Natural killer cell treated with Interleukin-12 subunit alpha and Interleukin-12 subunit beta and Interleukin-15 and Interleukin-18, amount 100 ng/mL, for 72 hours (primary cell): ENCODE data around the gene GALNT15. TPM values are rescaled to one million over a fixed set of nuclear protein-coding genes. Genes with fewer than 3 reads are reported as not detected.

Experiments
- ATAC-seq, 2 donors: fragments of 150-1000 bp; cut with Tn5 transposase in 1 of 2; sonication (Bioruptor Pico), chemical (Tn5 transposase) in 1 of 2; 2 replicates each; pipeline ENCODE4 v1.10.0; 2021
- DNase-seq: peaks from one replicate; pipeline ENCODE4 v3.0.0; 2022; ENCODE audit warnings: low spot score
- H3K27ac Mint-ChIP-seq, 2 donors: 1 replicate in 1 of 2; 2 replicates in 1 of 2; pipeline ENCODE4 v1.8.0; 2022; ENCODE audit warnings: mixed read lengths in 2 of 2, mild to moderate bottlenecking in 1 of 2, moderate library complexity in 1 of 2
- H3K27me3 Mint-ChIP-seq, 2 donors: 1 replicate in 1 of 2; 2 replicates in 1 of 2; pipeline ENCODE4 v1.8.0; 2022; ENCODE audit warnings: mixed read lengths in 2 of 2
- H3K36me3 Mint-ChIP-seq: one replicate; pipeline ENCODE4 v1.8.0; 2022; ENCODE audit warnings: mixed read lengths
- H3K4me1 Mint-ChIP-seq, 2 donors: 1 replicate in 1 of 2; 2 replicates in 1 of 2; pipeline ENCODE4 v1.8.0; 2022; ENCODE audit warnings: low read depth in 2 of 2, mixed read lengths in 2 of 2, mild to moderate bottlenecking in 1 of 2
- H3K4me3 Mint-ChIP-seq: one replicate; pipeline ENCODE4 v1.8.0; 2022; ENCODE audit warnings: mixed read lengths
- H3K9me3 Mint-ChIP-seq: 2 replicates; pipeline ENCODE4 v1.8.0; 2022; ENCODE audit warnings: mixed read lengths
- total RNA-seq, 2 donors: library from RNA; stranded (reverse); gene quantifications; one replicate each; pipeline ENCODE4 v1.2.3, GENCODE V29; 2022

GALNT15 gene
- total RNA-seq, 2 donors from 2014 or later, result not detected

DNA sequence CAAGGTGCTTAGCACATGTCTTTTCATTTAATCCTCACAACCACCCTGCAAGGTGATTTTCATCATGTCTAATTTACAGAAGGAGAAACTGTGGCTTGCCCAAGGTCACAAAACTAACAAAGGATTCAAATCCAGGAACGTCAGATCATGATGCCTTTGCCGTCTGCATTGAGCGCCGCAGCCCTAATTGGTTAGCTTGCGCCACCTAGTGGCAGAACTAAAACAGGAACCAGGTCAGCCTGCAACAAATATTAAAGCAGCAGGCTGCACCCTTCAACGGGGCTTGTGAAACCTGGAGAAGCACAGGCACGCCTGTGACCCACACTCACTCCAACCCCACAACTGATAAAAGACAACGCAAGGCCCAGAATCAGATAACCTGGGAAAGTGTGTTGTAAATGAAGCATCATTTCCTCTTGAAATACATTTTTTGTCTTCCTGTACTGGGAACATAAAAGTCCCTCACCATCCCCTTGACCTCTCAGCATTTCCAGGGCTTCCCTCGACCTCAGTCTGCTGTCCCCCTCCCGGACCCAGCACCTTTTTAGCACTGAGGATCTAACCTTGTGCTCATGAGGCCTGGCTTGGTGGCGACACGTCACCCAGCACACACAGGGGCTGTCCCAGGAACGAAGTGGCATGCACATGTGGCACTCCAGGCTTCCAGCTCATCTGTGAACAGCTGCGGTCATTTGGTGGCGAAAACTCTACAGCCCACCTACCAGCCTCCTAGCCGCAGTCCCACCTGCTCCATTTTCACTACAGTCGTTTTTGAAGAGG is 73.0 kb downstream of the GALNT15 start:
- peak; percentile 68 to 83 for ATAC-seq
- no peaks in the 10 kb centered on the region for H3K9me3 Mint-ChIP-seq
- no peaks in the 10 kb centered on the region for H3K36me3 Mint-ChIP-seq
- H3K27me3 Mint-ChIP-seq, result peaks cover 0 to 2% of the 10 kb centered on the region in 2 donors
- DNase-seq, result peak; percentile 78
- no peak overlapping the region for H3K27ac Mint-ChIP-seq
- H3K4me3 Mint-ChIP-seq, result peak overlapping the region; percentile 54
- peaks cover 10 to 15% of the 10 kb centered on the region in 2 donors for H3K4me1 Mint-ChIP-seq

GRCh38 chr3:16248556-16248955 is 74.1 kb downstream of the GALNT15 start:
- H3K4me1 Mint-ChIP-seq, result peaks cover 10 to 18% of the 10 kb centered on the region in 2 donors
- no peaks in the 10 kb centered on the region for H3K36me3 Mint-ChIP-seq
- H3K4me3 Mint-ChIP-seq, result no peak overlapping the region
- DNase-seq (no peak), ATAC-seq (no peak)
- no peak overlapping the region for H3K27ac Mint-ChIP-seq
- no peaks in the 10 kb centered on the region for H3K9me3 Mint-ChIP-seq
- H3K27me3 Mint-ChIP-seq, result peaks cover 0 to 2% of the 10 kb centered on the region in 2 donors

GRCh38 chr3:16249336-16249735 is 74.9 kb downstream of the GALNT15 start:
- H3K4me1 Mint-ChIP-seq, result peaks cover 10 to 26% of the 10 kb centered on the region in 2 donors
- no peak overlapping the region for H3K27ac Mint-ChIP-seq
- H3K9me3 Mint-ChIP-seq, result no peaks in the 10 kb centered on the region
- no peaks in the 10 kb centered on the region for H3K36me3 Mint-ChIP-seq
- H3K27me3 Mint-ChIP-seq, result no peaks in the 10 kb centered on the region
- DNase-seq, result no peak
- no peak overlapping the region for H3K4me3 Mint-ChIP-seq
- ATAC-seq, result no peak

DNA sequence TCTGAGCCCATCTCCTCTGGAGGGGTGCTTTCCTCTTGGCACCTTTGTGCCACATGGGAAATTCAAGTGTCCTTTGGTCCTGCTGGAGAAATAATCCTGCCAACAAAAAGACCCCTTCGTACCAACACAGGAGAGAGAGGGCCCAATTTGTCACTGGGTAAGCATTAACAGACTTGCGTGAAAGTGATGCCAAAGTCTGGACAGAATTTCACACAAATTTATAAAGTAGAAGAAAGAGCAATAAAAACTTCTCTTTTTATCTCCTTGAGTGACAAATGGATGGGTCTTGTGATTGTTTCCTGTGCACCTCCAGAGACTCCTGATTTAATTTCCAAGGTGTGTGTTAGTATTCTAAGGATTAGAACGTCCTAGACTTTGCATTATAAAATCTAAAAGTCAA is 75.4 kb downstream of the GALNT15 start:
- Mint-ChIP-seq H3K27me3 (no peaks in the 10 kb centered on the region), H3K9me3 (no peaks in the 10 kb centered on the region), H3K4me3 (no peak overlapping the region), H3K27ac (no peak overlapping the region), H3K4me1 (peaks cover 12 to 31% of the 10 kb centered on the region in 2 donors), H3K36me3 (no peaks in the 10 kb centered on the region)
- ATAC-seq (no peak), DNase-seq (no peak)

GRCh38 chr3:16251316-16252085 is 77.0 kb downstream of the GALNT15 start:
- Mint-ChIP-seq H3K9me3 (no peaks in the 10 kb centered on the region), H3K4me1 (peaks cover 16 to 38% of the 10 kb centered on the region in 2 donors), H3K36me3 (no peaks in the 10 kb centered on the region), H3K27me3 (no peaks in the 10 kb centered on the region), H3K4me3 (no peak overlapping the region), H3K27ac (no peak overlapping the region)
- ATAC-seq, result no peak
- DNase-seq, result no peak

GRCh38 chr3:16252243-16252978 is 77.9 kb downstream of the GALNT15 start:
- ATAC-seq (no peak), DNase-seq (no peak)
- Mint-ChIP-seq H3K9me3 (no peaks in the 10 kb centered on the region), H3K4me3 (no peak overlapping the region), H3K4me1 (peaks cover 12 to 33% of the 10 kb centered on the region in 2 donors), H3K27me3 (no peaks in the 10 kb centered on the region), H3K36me3 (peaks cover 6% of the 10 kb centered on the region), H3K27ac (no peak overlapping the region)

GRCh38 chr3:16252988-16253387 is 78.5 kb downstream of the GALNT15 start:
- no peak overlapping the region for H3K4me3 Mint-ChIP-seq
- peaks cover 11 to 27% of the 10 kb centered on the region in 2 donors for H3K4me1 Mint-ChIP-seq
- ATAC-seq (no peak), DNase-seq (no peak)
- no peaks in the 10 kb centered on the region for H3K9me3 Mint-ChIP-seq
- peaks cover 6% of the 10 kb centered on the region for H3K36me3 Mint-ChIP-seq
- no peaks in the 10 kb centered on the region for H3K27me3 Mint-ChIP-seq
- no peak overlapping the region for H3K27ac Mint-ChIP-seq

- no peak for DNase-seq
- Mint-ChIP-seq H3K4me1 (peaks cover 8 to 23% of the 10 kb centered on the region in 2 donors), H3K27ac (no peak overlapping the region), H3K27me3 (no peaks in the 10 kb centered on the region), H3K9me3 (no peaks in the 10 kb centered on the region), H3K4me3 (no peak overlapping the region), H3K36me3 (peaks cover 6% of the 10 kb centered on the region)
- no peak for ATAC-seq
Observed at GRCh38 chr3:16253601-16254000, 79.1 kb downstream of the GALNT15 start.

- peak overlapping the region; percentile 83 for H3K4me3 Mint-ChIP-seq
- peak overlapping the region in 1 of 2 donors; percentile 62 for H3K27ac Mint-ChIP-seq
- H3K4me1 Mint-ChIP-seq, result peaks cover 8 to 26% of the 10 kb centered on the region in 2 donors
- no peaks in the 10 kb centered on the region for H3K27me3 Mint-ChIP-seq
- H3K9me3 Mint-ChIP-seq, result no peaks in the 10 kb centered on the region
- ATAC-seq, result peak; percentile 57 to 87
- DNase-seq, result no peak
- H3K36me3 Mint-ChIP-seq, result peaks cover 10% of the 10 kb centered on the region
Observed at GRCh38 chr3:16254916-16255315, 80.4 kb downstream of the GALNT15 start.

DNA sequence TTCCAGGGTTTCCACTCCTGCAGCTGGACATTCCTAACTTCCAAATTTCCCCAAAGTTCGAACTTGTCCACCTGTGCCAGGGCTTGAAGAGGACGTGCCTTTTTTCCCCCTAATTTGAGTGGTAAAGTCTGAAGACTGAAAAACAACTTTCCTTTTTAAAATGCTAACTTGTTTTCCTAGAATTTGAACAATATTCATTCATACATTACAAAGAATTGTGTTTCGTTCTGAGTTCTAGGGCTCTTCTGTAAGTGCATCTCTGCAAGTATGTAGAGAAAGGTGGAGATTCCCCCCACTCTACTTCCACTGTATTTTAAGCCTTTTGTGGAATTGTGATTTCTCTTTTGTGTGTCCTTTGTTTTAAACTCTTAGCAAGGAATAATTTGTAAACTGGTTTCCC is 80.8 kb downstream of the GALNT15 start:
- Mint-ChIP-seq H3K27ac (peak overlapping the region in 1 of 2 donors; percentile 62), H3K27me3 (no peaks in the 10 kb centered on the region), H3K9me3 (no peaks in the 10 kb centered on the region), H3K4me1 (peaks cover 8 to 27% of the 10 kb centered on the region in 2 donors), H3K4me3 (peak overlapping the region; percentile 83), H3K36me3 (peaks cover 12% of the 10 kb centered on the region)
- peak in 1 of 2 donors; percentile 64 for ATAC-seq
- no peak for DNase-seq

DNA sequence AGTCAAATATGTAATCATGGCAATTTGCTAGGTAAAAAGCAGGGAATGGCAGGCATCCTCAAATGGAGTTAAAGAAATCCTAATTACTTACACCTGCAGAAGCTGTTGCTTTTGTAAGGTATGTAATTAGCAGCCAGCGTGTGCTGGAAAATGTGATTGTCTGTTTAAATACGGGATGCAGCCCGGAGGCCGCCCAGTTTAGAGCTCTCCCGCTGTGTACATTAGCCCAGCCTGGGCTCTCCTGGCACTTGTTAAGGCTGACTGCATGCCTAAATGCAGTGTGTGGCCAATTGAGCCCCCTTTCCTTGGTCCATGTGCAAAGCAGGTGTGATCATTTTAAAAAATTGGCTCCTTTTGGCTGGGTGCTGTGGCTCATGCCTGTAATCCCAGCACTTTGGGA is 81.2 kb downstream of the GALNT15 start:
- Mint-ChIP-seq H3K9me3 (no peaks in the 10 kb centered on the region), H3K27ac (no peak overlapping the region), H3K27me3 (no peaks in the 10 kb centered on the region), H3K4me3 (peak overlapping the region; percentile 83), H3K36me3 (peaks cover 12% of the 10 kb centered on the region), H3K4me1 (peaks cover 8 to 27% of the 10 kb centered on the region in 2 donors)
- ATAC-seq, result no peak
- DNase-seq, result no peak

DNA sequence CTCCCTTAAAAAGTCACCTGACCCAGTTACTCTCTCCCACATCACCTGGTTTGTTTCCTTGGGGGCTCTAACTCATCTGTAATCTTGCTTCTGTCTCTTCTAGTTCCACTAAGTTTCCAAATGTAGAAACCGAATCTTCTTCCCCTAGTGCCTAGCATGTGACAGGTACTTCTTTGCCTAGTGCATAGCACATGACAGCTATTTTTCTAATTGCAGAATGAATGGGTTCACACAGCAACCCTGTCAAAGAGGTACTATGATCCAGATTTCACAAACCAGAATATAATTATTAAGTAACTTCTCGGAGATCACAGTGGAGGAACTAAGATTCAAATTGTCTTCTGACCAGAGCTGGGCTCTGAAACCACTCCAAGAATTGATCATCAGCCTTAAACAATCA is 82.8 kb downstream of the GALNT15 start:
- Mint-ChIP-seq H3K4me1 (peaks cover 8 to 27% of the 10 kb centered on the region in 2 donors), H3K27me3 (no peaks in the 10 kb centered on the region), H3K4me3 (no peak overlapping the region), H3K36me3 (peaks cover 12% of the 10 kb centered on the region), H3K9me3 (no peaks in the 10 kb centered on the region), H3K27ac (no peak overlapping the region)
- ATAC-seq (no peak), DNase-seq (no peak)

DNA sequence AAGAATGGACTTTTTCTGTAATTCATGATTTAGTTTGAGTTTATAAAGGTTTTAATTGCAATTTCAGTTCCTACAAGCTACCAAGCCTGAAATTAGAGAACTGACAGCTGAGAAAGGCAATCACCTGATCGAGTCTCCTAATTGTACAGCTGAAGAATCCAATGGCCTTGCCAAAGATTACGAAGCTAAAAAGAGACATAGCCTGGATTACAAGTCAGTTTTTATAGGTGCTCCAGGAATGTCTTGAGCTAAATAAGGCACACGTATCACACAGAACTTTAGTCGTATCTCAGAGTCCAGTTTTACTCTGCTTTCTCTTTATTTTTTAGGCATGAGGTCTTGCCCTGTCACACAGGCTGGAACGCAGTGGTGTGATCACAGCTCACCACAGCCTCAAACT is 83.7 kb downstream of the GALNT15 start:
- Mint-ChIP-seq H3K36me3 (peaks cover 12% of the 10 kb centered on the region), H3K9me3 (no peaks in the 10 kb centered on the region), H3K27ac (no peak overlapping the region), H3K4me1 (peaks cover 8 to 27% of the 10 kb centered on the region in 2 donors), H3K4me3 (no peak overlapping the region), H3K27me3 (no peaks in the 10 kb centered on the region)
- DNase-seq, result no peak
- ATAC-seq, result no peak
